ENCODE data around the gene WASF2. TPM values are rescaled to one million over a fixed set of nuclear protein-coding genes. Genes with fewer than 3 reads are reported as not detected.

WASF2 gene
- total RNA-seq, 2 experiments from 2014 or later, result 108 to 111 TPM

DNA sequence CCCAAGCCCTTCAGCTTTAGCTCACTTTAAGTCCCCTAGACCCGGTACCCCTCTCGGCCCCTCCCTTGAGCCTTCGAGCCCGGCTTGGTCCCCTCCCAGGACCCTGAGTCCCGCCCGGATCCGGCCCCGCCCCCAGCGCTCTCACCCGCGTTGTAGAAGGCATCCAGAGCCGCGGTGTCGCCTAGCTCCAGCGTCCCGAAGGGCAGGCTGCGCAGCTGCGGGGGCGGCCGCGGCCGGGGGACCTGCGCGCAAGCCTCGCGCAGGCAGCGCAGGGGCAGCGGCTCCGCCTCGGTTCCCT lies 123.9 kb downstream of the WASF2 start:
- DNase-seq, result peak; percentile 92
- TF ChIP-seq, protein P1, sequence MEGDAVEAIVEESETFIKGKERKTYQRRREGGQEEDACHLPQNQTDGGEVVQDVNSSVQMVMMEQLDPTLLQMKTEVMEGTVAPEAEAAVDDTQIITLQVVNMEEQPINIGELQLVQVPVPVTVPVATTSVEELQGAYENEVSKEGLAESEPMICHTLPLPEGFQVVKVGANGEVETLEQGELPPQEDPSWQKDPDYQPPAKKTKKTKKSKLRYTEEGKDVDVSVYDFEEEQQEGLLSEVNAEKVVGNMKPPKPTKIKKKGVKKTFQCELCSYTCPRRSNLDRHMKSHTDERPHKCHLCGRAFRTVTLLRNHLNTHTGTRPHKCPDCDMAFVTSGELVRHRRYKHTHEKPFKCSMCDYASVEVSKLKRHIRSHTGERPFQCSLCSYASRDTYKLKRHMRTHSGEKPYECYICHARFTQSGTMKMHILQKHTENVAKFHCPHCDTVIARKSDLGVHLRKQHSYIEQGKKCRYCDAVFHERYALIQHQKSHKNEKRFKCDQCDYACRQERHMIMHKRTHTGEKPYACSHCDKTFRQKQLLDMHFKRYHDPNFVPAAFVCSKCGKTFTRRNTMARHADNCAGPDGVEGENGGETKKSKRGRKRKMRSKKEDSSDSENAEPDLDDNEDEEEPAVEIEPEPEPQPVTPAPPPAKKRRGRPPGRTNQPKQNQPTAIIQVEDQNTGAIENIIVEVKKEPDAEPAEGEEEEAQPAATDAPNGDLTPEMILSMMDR (IDR thresholded peaks at IDR 0.05), result no peak
- peak overlapping the region; percentile 32 for H3K27ac Mint-ChIP-seq
- intact Hi-C loops (cut with micrococcal nuclease), result no loop called here
- H3K4me1 Mint-ChIP-seq (ENCODE audit: low read depth), result peaks cover 18% of the 10 kb centered on the region
- CTCF ChIA-PET, result interaction anchor here (0.9 to 8.2 kb wide), 19 partner anchors 9 to 949 kb away, joined by 3 to 91 read pairs (median 6); partner anchors contain the start of gene CD164L2
- H3K4me3 Mint-ChIP-seq, result peak overlapping the region; percentile 82
- no peaks in the 10 kb centered on the region for H3K9me3 Mint-ChIP-seq
- H3K36me3 Mint-ChIP-seq (ENCODE audit: low read depth), result no peaks in the 10 kb centered on the region
- POLR2A ChIA-PET, result interaction anchor here (0.7 to 3.2 kb wide), 10 partner anchors 10 to 156 kb away, joined by 3 to 31 read pairs (median 3); partner anchors contain the start of gene CD164L2
- peak; percentile 73 for ATAC-seq
- H3K27me3 Mint-ChIP-seq, result no peaks in the 10 kb centered on the region

DNA sequence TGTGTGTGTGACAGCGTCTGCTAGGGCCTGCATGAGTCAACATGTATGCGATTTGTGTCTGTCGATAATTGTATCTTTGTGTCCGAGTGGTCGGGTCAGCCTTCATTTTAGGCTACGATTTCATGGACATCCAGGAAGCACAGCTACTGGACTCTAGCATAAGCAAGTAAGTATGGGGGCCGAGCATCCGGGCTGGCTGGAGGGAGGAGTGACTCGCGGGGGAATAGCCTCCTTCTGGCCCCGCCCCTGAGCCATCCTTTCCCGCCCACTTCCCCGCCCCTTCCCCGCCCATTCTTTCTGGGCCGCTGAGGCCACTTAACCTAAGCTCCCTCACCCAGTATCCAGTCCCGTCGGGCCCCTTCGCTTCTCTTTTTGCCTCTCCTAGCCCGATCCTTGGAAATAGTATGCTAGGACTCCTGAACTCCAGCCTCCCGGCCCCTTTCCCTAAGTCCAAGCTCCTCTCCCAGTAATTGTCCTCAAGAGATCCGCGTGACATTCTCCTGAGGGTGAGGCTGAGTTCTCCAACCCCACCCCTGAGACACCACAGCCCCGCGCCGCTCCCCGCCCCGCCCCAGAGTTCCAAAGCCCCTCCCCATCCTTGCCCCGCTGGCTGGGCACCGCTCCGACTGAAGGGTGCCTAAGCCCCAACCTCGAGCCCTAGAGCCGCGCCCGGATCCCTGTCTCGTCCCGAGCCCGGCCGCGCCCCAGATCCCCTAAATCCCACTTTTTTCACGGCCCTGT lies 124.4 kb downstream of the WASF2 start:
- CTCF ChIA-PET, result interaction anchor here (0.8 to 8.2 kb wide), 19 partner anchors 8 to 948 kb away, joined by 3 to 91 read pairs (median 6); partner anchors contain the start of gene CD164L2
- POLR2A ChIA-PET, result interaction anchor here (0.7 to 3.2 kb wide), 11 partner anchors 9 to 281 kb away, joined by 3 to 31 read pairs (median 3); no protein-coding TSS in a partner anchor
- Mint-ChIP-seq H3K4me1 (ENCODE audit: low read depth) (peaks cover 18% of the 10 kb centered on the region), H3K9me3 (no peaks in the 10 kb centered on the region), H3K36me3 (ENCODE audit: low read depth) (no peaks in the 10 kb centered on the region), H3K27ac (peak overlapping the region; percentile 71), H3K27me3 (no peaks in the 10 kb centered on the region), H3K4me3 (peak overlapping the region; percentile 82)
- DNase-seq (peak; percentile 90), ATAC-seq (peak; percentile 76)
- TF ChIP-seq, protein P1 (IDR thresholded peaks at IDR 0.05), result no peak
- intact Hi-C loops (cut with micrococcal nuclease), result no loop called here

DNA sequence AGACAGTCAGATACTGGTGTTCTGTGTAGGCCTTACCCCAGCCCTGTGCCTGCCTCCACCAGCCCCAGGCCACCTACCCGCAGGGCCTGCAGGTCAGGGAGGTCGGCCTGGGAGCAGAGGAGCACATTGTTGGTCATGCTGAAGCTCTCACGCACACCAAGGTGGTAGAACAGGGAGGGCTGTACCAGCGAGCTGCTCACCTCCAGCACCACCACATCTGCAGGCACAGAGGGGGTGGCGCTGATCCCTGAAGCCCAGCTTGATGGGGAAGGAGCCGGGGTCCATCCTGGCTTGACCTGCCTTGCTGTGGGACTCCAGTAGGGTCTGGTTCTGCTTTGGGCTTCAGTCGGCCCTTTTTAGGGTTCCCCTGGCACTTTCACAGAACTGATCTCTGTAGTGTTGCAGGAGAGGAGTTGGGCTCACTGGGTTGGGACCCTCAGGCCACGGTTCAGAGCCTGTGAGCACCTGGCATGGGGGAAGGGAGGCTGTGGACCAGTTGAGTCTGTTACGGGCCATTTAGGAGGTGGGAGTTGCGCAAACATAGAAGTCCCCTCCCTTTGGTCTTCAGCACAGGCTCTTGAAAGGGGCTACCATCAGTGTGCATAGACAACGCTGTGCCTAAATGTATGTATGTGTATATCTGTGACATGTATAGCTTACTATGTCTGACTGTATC lies 125.1 kb downstream of the WASF2 start:
- DNase-seq (no peak), ATAC-seq (no peak)
- Mint-ChIP-seq H3K27me3 (no peaks in the 10 kb centered on the region), H3K36me3 (ENCODE audit: low read depth) (no peaks in the 10 kb centered on the region), H3K4me1 (ENCODE audit: low read depth) (peaks cover 22% of the 10 kb centered on the region), H3K9me3 (no peaks in the 10 kb centered on the region), H3K4me3 (peak overlapping the region; percentile 82), H3K27ac (peak overlapping the region; percentile 37)
- POLR2A ChIA-PET, result interaction anchor here (0.6 to 3.2 kb wide), 9 partner anchors 9 to 303 kb away, joined by 3 to 31 read pairs (median 3); no protein-coding TSS in a partner anchor
- CTCF ChIA-PET, result interaction anchor here (0.8 to 8.2 kb wide), 11 partner anchors 8 to 68 kb away, joined by 3 to 91 read pairs (median 7); partner anchors contain the start of gene CD164L2
- intact Hi-C loops (cut with micrococcal nuclease), result no loop called here
- TF ChIP-seq, protein P1 (IDR thresholded peaks at IDR 0.05), result no peak

DNA sequence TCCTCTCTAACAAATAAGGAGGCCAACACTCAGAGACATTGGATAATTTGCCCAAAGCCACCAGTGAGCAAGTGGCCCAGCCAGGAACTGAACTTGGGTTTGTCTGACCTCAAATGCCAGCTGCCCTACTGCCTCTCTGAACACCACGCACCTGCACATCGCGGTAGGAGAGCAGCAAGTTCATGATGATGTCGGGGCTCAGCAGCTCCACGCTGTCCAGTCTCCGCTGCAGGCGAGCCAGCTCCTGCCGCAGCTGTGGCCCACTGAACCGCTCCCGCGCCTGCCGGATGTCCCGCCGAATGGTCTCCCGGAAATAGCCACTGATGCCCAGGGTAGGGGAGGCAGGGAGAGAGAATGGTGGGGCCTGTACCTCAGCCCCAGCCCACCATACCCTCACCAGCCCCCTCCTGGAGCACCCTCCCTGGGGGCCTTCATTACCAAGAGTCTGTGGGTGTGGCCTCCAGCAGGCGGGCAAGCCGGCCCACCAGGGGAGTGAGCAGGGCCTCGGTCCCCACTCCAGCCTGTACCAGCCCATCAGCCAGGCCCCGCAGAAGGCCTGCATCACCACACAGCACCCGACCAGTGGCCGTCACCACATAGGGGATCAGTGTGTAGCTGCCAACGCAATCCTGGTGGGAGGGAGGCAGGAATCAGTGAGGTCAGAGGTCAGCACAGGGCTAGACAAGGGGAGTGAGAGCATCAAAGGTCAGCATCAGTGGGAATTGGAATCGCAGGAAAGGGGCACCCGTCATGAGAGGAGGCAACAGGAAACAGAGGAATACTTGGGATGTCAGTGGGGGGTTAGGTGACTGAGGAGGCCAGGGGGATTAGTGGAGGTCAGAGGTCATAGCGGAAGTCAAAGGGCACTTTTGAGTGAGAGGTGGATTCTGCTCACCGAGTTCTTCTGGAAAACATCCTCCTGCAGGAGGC lies 125.9 kb downstream of the WASF2 start:
- intact Hi-C loops (cut with micrococcal nuclease), result no loop called here
- Mint-ChIP-seq H3K9me3 (no peaks in the 10 kb centered on the region), H3K4me1 (ENCODE audit: low read depth) (peaks cover 22% of the 10 kb centered on the region), H3K4me3 (no peak overlapping the region), H3K27ac (no peak overlapping the region), H3K27me3 (peaks cover under 1% of the 10 kb centered on the region), H3K36me3 (ENCODE audit: low read depth) (no peaks in the 10 kb centered on the region)
- TF ChIP-seq, protein P1 (IDR thresholded peaks at IDR 0.05), result no peak
- DNase-seq (no peak), ATAC-seq (no peak)
- POLR2A ChIA-PET, result interaction anchor here (0.6 to 3.2 kb wide), 2 partner anchors 8 to 304 kb away, joined by 3 to 31 read pairs; no protein-coding TSS in a partner anchor
- CTCF ChIA-PET, result interaction anchor here (1.5 to 3.2 kb wide), 4 partner anchors 27 to 67 kb away, joined by 4 to 13 read pairs (median 8); no protein-coding TSS in a partner anchor

All from activated CD8-positive, alpha-beta T cell treated with anti-CD3 and anti-CD28 coated beads for 36 hours (primary cell).